Left ventricle myocardium superior (tissue), 1 donor: ENCODE measurements around the gene ERC2. TPM values are rescaled to one million over a fixed set of nuclear protein-coding genes. Genes with fewer than 3 reads are reported as not detected.

Experiments
- ATAC-seq: fragments of 200-7000 bp; cut with Tn5 transposase; one replicate; pipeline ENCODE4 v1.9.1; 2020; ENCODE audit warnings: mild to moderate bottlenecking, moderate library complexity
- DNase-seq: peaks from one replicate; pipeline ENCODE4 v3.0.0-alpha.2; 2020
- intact Hi-C: fragments of 100-400 bp; cut with micrococcal nuclease; formaldehyde crosslinking; loops from one replicate; pipeline ENCODE4 v1.11.0; 2022
- total RNA-seq: library from RNA; stranded (reverse); fragmentation: NEBNext Ultra II Directional; extraction: Animal tissue kit (Norgen Biotek cat#: 25700); gene quantifications from one replicate; pipeline ENCODE4 v1.2.1, GENCODE V29; 2021
- donor health status: DM: no; HTN: yes; CAD: no; lungs with severe emphysema.

Gene ERC2
- total RNA-seq, 1 donor from 2014 or later = 0.94 TPM

GRCh38 chr3:56205406-56205805 lies 262.9 kb downstream of the ERC2 start:
- ATAC-seq (no peak), DNase-seq (no peak)
- intact Hi-C loops = no loop called here

- intact Hi-C loops = no loop called here
- DNase-seq (no peak), ATAC-seq (no peak)
These were observed 265.3 kb downstream of the ERC2 start for GRCh38 chr3:56202997-56203396.

- intact Hi-C loops = no loop called here
- ATAC-seq (no peak), DNase-seq (no peak)
These were observed 266.9 kb downstream of the ERC2 start for GRCh38 chr3:56201407-56201806.

- ATAC-seq (no peak), DNase-seq (no peak)
- intact Hi-C loops = no loop called here
These were observed 268.0 kb downstream of the ERC2 start for GRCh38 chr3:56200251-56200650.

- ATAC-seq (no peak), DNase-seq (no peak)
- intact Hi-C loops = no loop called here
These were observed 270.3 kb downstream of the ERC2 start for GRCh38 chr3:56197991-56198390.

GRCh38 chr3:56197259-56197965 lies 270.9 kb downstream of the ERC2 start:
- DNase-seq (no peak), ATAC-seq (peak; percentile 85)
- intact Hi-C loops = no loop called here

- DNase-seq (no peak), ATAC-seq (peak; percentile 81)
- intact Hi-C loops = no loop called here
These were observed 271.6 kb downstream of the ERC2 start for GRCh38 chr3:56196700-56197099.

GRCh38 chr3:56193519-56193918 lies 274.7 kb downstream of the ERC2 start:
- intact Hi-C loops = no loop called here
- DNase-seq (no peak), ATAC-seq (no peak)

- DNase-seq = no peak
- ATAC-seq = no peak
- intact Hi-C loops = no loop called here
These were observed 276.3 kb downstream of the ERC2 start for GRCh38 chr3:56192001-56192400.

GRCh38 chr3:56190771-56191305 lies 277.4 kb downstream of the ERC2 start:
- intact Hi-C loops = no loop called here
- no peak for ATAC-seq
- no peak for DNase-seq

- no peak for DNase-seq
- no peak for ATAC-seq
- intact Hi-C loops = no loop called here
These were observed 278.1 kb downstream of the ERC2 start for GRCh38 chr3:56190130-56190529.

- ATAC-seq (no peak), DNase-seq (no peak)
- intact Hi-C loops = no loop called here
These were observed 278.7 kb downstream of the ERC2 start for GRCh38 chr3:56189536-56189935.

GRCh38 chr3:56188201-56188600 lies 280.1 kb downstream of the ERC2 start:
- no peak for ATAC-seq
- no peak for DNase-seq
- intact Hi-C loops = no loop called here

- ATAC-seq = no peak
- DNase-seq = no peak
- intact Hi-C loops = no loop called here
These were observed 281.2 kb downstream of the ERC2 start for GRCh38 chr3:56187051-56187450.

- ATAC-seq (no peak), DNase-seq (no peak)
- intact Hi-C loops = no loop called here
These were observed 282.4 kb downstream of the ERC2 start for GRCh38 chr3:56185827-56186226.

- intact Hi-C loops = no loop called here
- ATAC-seq = no peak
- DNase-seq = no peak
These were observed 284.7 kb downstream of the ERC2 start for GRCh38 chr3:56183529-56183928.

- DNase-seq (no peak), ATAC-seq (no peak)
- intact Hi-C loops = no loop called here
These were observed 287.8 kb downstream of the ERC2 start for GRCh38 chr3:56180433-56180832.

GRCh38 chr3:56173601-56174000 lies 294.7 kb downstream of the ERC2 start:
- intact Hi-C loops = no loop called here
- ATAC-seq = no peak

GRCh38 chr3:56164436-56164835 lies 303.8 kb downstream of the ERC2 start:
- ATAC-seq (no peak), DNase-seq (no peak)
- intact Hi-C loops = no loop called here

More at GRCh38 chr3:56173601-56174000, 294.7 kb downstream of the ERC2 start:
- DNase-seq = no peak

- ATAC-seq = peak; percentile 60
- intact Hi-C loops = no loop called here
- peak; percentile 28 for DNase-seq
These were observed 310.4 kb downstream of the ERC2 start for GRCh38 chr3:56157693-56158362.

GRCh38 chr3:56154297-56154696 lies 314.0 kb downstream of the ERC2 start:
- DNase-seq (no peak), ATAC-seq (no peak)
- intact Hi-C loops = no loop called here
